ENCODE data around the gene DECR2. TPM values are rescaled to one million over a fixed set of nuclear protein-coding genes. Genes with fewer than 3 reads are reported as not detected.
A peak's percentile ranks its signal among the peaks of the same experiment; 100 is the strongest.

DECR2 gene
- total RNA-seq, 4 donors from 2014 or later, result 10.6 to 106 (median 31.9) TPM

GRCh38 chr16:368388-369158 is 33.1 kb upstream of the DECR2 start:
- Histone ChIP-seq H3K9me3 (no peaks in the 10 kb centered on the region), H3K36me3 (no peaks in the 10 kb centered on the region), H3K27ac (no peak overlapping the region), H3K4me3 (no peak overlapping the region), H3K4me1 (peaks cover 4 to 11% of the 10 kb centered on the region in 2 donors), H3K27me3 (no peaks in the 10 kb centered on the region)
- no peak for DNase-seq
- no peak for TF ChIP-seq POLR2A (IDR thresholded peaks at IDR 0.05)
- no peak for TF ChIP-seq CTCF (IDR thresholded peaks at IDR 0.05)
- intact Hi-C loops (cut with DNase I; ENCODE audit: low total_unique reads), result no loop called here

GRCh38 chr16:369275-369865 is 32.3 kb upstream of the DECR2 start:
- TF ChIP-seq CTCF (IDR thresholded peaks at IDR 0.05), result no peak
- no peak for TF ChIP-seq POLR2A (IDR thresholded peaks at IDR 0.05)
- intact Hi-C loops (cut with DNase I; ENCODE audit: low total_unique reads), result no loop called here
- H3K27me3 ChIP-seq, result no peaks in the 10 kb centered on the region
- DNase-seq, result no peak
- H3K9me3 ChIP-seq, result no peaks in the 10 kb centered on the region
- H3K4me1 ChIP-seq, result peaks cover 4 to 11% of the 10 kb centered on the region in 2 donors
- no peak overlapping the region for H3K27ac ChIP-seq
- no peak overlapping the region for H3K4me3 ChIP-seq
- no peaks in the 10 kb centered on the region for H3K36me3 ChIP-seq

- Histone ChIP-seq H3K4me1 (peaks cover 4 to 11% of the 10 kb centered on the region in 2 donors), H3K27ac (no peak overlapping the region), H3K9me3 (no peaks in the 10 kb centered on the region), H3K36me3 (no peaks in the 10 kb centered on the region), H3K27me3 (no peaks in the 10 kb centered on the region), H3K4me3 (peak overlapping the region; percentile 41 to 52)
- DNase-seq, result no peak
- TF ChIP-seq POLR2A (IDR thresholded peaks at IDR 0.05), result no peak
- intact Hi-C loops (cut with DNase I; ENCODE audit: low total_unique reads), result no loop called here
These were observed 31.7 kb upstream of the DECR2 start for GRCh38 chr16:369866-370436.

GRCh38 chr16:370443-370842 is 31.2 kb upstream of the DECR2 start, which contains the start of gene MRPL28:
TSS of gene MRPL28 (minus strand) at chr16:370538. CDS start at chr16:370218, 320 bp downstream.
- no peaks in the 10 kb centered on the region for H3K27me3 ChIP-seq
- H3K36me3 ChIP-seq, result no peaks in the 10 kb centered on the region
- peak; percentile 95 for DNase-seq
- TF ChIP-seq POLR2A (IDR thresholded peaks at IDR 0.05) (peak in 1 of 2 donors; percentile 70), CTCF (IDR thresholded peaks at IDR 0.05) (no peak)
- H3K9me3 ChIP-seq, result no peaks in the 10 kb centered on the region
- peak within 1 kb of the TSS; percentile 70 to 72 for H3K27ac ChIP-seq
- intact Hi-C loops (cut with DNase I; ENCODE audit: low total_unique reads), result no loop called here
- H3K4me1 ChIP-seq, result peaks cover 4 to 11% of the 10 kb centered on the region in 2 donors
- H3K4me3 ChIP-seq, result peak within 1 kb of the TSS; percentile 41 to 52

- DNase-seq, result no peak
- intact Hi-C loops (cut with DNase I; ENCODE audit: low total_unique reads), result no loop called here
- no peaks in the 10 kb centered on the region for H3K9me3 ChIP-seq
- H3K27me3 ChIP-seq, result no peaks in the 10 kb centered on the region
- H3K36me3 ChIP-seq, result no peaks in the 10 kb centered on the region
- TF ChIP-seq CTCF (IDR thresholded peaks at IDR 0.05), result no peak
- no peak for TF ChIP-seq POLR2A (IDR thresholded peaks at IDR 0.05)
- peaks cover 4 to 11% of the 10 kb centered on the region in 2 donors for H3K4me1 ChIP-seq
- peak overlapping the region; percentile 70 to 72 for H3K27ac ChIP-seq
- H3K4me3 ChIP-seq, result peak overlapping the region; percentile 41 to 52
These were observed 30.6 kb upstream of the DECR2 start for GRCh38 chr16:370979-371514.

Data from uterus (tissue), 4 donors.